AML-193 (cell line): ENCODE measurements around the gene FRMD4A.
"Not testable (repeated sequence)": the region's sequence is repeated elsewhere in the genome, so short reads cannot be mapped to it uniquely, and the experiment has no call there.

Experiments used
- DNase-seq, 2 experiments: peaks; one replicate each; lab custom pipeline; 2025; lab: John Stamatoyannopoulos, UW

Gene FRMD4A

GRCh38 chr10:14240253-14241189 lies 90.2 kb downstream of the FRMD4A start:
- DNase-seq = no peak

- not testable (repeated sequence) for DNase-seq
Observed at GRCh38 chr10:14238659-14239058, 92.1 kb downstream of the FRMD4A start.

GRCh38 chr10:14236341-14236740 lies 94.4 kb downstream of the FRMD4A start:
- no peak for DNase-seq

GRCh38 chr10:14235566-14236195 lies 95.0 kb downstream of the FRMD4A start:
- no peak for DNase-seq

- DNase-seq = no peak
Observed at GRCh38 chr10:14233566-14233965, 97.2 kb downstream of the FRMD4A start.

- DNase-seq = not testable (repeated sequence)
Observed at GRCh38 chr10:14228798-14229197, 101.9 kb downstream of the FRMD4A start.

- DNase-seq = no peak
Observed at GRCh38 chr10:14225379-14225778, 105.3 kb downstream of the FRMD4A start.

- no peak for DNase-seq
Observed at GRCh38 chr10:14220026-14220425, 110.7 kb downstream of the FRMD4A start.

- DNase-seq = no peak
Observed at GRCh38 chr10:14219411-14219810, 111.3 kb downstream of the FRMD4A start.

- no peak for DNase-seq
Observed at GRCh38 chr10:14215641-14216040, 115.1 kb downstream of the FRMD4A start.

- DNase-seq = not testable (repeated sequence)
Observed at GRCh38 chr10:14213703-14214102, 117.0 kb downstream of the FRMD4A start.

- no peak for DNase-seq
Observed at GRCh38 chr10:14211610-14212009, 119.1 kb downstream of the FRMD4A start.

GRCh38 chr10:14208231-14208630 lies 122.5 kb downstream of the FRMD4A start:
- DNase-seq = no peak

GRCh38 chr10:14205233-14205632 lies 125.5 kb downstream of the FRMD4A start:
- no peak for DNase-seq

- no peak for DNase-seq
Observed at GRCh38 chr10:14200698-14201544, 129.8 kb downstream of the FRMD4A start.

GRCh38 chr10:14199098-14199497 lies 131.6 kb downstream of the FRMD4A start:
- DNase-seq = not testable (repeated sequence)

GRCh38 chr10:14198078-14198477 lies 132.6 kb downstream of the FRMD4A start:
- no peak for DNase-seq

GRCh38 chr10:14196113-14196512 lies 134.6 kb downstream of the FRMD4A start:
- DNase-seq = no peak

GRCh38 chr10:14195433-14195832 lies 135.3 kb downstream of the FRMD4A start:
- DNase-seq = no peak

- DNase-seq = no peak
Observed at GRCh38 chr10:14192746-14193145, 138.0 kb downstream of the FRMD4A start.

- no peak for DNase-seq
Observed at GRCh38 chr10:14191871-14192270, 138.9 kb downstream of the FRMD4A start.

- DNase-seq = no peak
Observed at GRCh38 chr10:14191407-14191806, 139.3 kb downstream of the FRMD4A start.
